Measurements from ENCODE around the gene HS3ST3A1. TPM values are rescaled to one million over a fixed set of nuclear protein-coding genes. Genes with fewer than 3 reads are reported as not detected.

The HS3ST3A1 gene
- 0.16 TPM for total RNA-seq

DNA sequence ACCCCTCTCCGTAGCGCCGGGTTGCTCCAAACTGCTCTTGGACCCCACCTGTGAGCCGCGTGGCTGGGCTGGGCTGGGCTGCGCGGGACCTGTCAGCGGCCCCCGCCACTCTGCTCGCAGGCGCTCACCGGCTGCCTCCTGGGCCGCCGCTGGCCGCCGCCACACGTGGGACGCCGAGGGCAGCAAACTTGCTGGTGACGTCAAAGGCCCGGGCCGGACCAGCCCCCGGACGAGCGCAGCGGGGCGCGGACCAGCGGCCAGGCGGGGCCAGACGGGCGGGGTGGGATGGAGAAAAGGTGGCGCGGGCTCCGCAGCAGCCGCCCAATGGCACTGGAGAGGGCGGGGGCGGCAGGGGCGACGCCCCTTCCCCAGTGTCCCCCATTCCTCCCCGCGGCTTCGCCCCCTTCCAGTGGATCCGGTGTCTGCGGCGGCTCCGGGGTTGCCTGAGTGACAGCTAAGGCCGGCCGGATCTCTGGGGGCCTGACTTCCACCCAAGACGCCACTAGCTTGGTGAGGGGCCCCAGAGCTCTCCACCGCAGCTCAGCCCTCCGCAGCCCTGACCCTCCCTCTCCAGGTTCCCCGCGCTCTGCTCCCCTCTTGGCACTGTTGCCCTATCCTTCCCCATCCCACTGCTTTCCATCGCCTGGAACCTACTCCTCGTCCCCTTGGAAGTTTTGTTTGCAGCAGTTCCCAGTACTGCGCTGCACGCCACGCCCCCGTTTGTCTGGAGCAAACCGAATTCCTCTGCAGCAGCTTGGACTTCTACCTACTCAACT lies at the start of gene HS3ST3A1:
HS3ST3A1 (minus strand) TSS at position 154 of the 776 bp plus-strand sequence. CDS start 800 bp downstream, outside the sequence.
- no peak for DNase-seq

DNA sequence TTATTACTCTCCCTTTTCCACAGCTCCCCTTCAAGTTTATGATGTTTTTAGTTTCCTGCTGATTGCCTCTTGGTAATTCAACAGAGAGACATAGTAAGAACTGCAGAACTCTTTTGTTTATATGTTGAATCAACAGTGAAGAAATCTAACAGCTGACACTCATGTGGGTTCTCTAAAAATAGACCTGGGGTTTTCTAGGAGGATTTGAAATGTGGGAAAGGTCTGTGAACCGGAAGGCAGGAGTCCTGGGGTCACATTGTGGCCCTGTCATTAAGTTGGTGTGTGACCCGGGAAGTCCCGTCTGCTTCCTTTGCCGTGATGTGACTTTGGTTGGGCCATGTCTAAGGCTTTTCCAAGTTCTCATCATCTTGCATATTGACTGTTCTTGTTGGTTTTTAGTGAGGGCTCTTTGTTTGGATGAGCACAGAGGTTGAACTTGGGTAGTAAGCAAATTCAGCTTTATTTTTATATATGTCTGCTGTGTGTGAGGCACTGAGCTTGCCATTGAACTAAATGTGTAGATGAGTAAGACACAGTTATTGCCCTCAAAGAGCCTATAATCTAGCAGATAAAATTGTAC lies 48.5 kb upstream of the HS3ST3A1 start:
- no peak for DNase-seq

DNA sequence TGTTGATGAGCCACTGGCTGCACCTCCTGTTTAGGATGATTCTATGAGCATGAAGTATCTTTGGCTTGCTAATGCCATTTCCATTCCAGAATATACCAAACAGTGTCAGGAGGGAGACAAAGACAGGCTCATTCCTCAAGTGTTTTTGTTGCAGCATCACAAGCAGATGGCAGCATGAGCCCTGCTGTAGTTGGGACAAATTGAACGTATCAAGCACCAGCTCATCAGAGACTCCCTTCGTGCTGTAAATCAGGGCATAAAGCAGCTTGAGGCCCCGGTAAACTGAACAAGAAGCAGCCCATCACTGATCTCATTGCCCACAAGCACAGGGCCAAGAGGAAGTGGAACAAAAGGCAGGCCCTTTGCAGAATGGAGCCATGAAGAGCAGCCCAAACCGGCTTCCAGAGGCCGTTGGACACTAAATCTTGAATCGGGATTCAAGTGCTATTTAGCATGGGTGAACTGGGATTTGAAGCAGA lies 45.9 kb upstream of the HS3ST3A1 start:
- no peak for DNase-seq

DNA sequence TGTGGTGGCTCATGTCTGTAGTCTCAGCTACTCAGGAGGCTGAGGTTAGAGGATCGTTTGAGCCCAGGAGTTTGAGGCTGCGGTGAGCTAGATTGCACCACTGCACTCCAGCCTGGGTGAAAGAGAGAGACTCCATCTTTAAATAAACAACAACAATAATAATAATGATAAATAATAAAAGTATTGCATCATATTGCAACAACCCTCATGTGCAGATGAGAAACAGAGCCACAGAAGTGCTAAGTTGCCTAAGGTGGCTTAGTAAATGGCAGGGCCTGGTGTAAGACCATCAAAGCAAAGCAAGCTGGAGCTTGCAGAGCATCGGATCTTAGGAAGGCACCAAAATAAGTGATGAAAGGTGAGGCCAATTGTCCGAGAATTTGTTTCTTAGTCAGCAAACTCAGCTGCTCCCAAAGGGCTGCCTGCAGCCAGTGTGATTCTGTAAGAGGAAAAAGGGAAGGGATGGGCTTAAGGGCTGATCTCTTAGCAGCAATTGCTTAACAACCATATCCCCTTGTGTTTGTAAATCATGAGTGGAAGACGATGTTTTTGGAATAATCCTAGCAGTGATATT lies 45.3 kb upstream of the HS3ST3A1 start:
- no peak for DNase-seq

DNA sequence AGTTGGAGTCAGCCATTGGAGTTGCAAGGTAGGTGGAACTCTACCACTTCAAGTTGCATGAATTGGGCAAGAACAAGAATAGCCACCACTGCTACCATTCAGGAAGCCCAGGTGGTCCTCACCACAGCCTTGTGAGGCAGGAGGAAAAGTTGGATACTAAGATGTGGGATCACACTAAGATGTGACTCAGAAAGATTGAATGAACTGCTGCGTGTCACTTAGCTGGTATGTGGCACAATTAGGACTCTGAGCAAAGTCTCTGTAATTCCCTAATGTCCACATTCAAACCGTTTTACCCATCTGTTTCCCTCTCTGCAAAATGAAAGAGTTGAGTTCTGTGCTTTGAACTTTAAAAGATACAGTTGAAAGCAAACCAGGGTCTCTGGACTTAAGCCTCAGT lies 44.7 kb upstream of the HS3ST3A1 start:
- DNase-seq = no peak

DNA sequence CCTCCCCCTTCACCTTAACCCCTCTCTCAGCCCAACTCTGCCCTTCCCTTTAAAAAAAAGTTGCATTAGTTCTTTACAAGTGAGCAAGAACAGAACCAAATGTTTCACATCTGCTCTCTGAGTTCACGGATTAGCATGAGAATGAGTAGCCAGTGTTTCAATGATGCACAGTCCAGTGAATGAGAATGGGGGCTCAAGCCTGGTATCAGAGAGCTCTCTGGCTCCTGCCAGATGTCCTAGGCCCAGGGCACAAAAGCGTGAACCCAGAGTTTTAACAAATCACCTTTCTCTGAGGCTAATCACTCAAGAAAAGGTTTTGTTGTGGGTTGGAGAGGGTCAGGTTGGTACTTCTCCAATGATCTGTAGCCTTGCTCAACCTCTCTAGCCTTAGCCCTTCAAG lies 41.5 kb upstream of the HS3ST3A1 start:
- DNase-seq = no peak

DNA sequence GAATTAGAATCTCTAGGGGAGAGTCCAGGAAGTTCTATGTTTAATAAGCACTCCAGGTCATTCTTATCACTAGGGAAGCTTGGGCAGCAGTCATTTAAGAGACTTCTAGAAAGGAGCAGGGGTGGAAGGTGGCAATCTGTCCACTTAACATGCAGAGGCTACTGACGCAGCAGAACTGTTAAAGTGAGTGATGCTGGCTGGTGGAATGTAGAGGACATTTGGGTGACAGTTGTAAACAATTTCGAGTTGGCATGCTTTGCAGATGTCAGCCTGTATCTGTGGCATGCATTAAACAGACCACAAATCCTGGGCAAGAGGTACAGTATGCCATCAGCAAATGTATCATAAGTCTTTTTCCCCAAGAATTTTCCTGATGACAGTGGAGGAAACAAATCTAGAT lies 40.5 kb upstream of the HS3ST3A1 start:
- no peak for DNase-seq

DNA sequence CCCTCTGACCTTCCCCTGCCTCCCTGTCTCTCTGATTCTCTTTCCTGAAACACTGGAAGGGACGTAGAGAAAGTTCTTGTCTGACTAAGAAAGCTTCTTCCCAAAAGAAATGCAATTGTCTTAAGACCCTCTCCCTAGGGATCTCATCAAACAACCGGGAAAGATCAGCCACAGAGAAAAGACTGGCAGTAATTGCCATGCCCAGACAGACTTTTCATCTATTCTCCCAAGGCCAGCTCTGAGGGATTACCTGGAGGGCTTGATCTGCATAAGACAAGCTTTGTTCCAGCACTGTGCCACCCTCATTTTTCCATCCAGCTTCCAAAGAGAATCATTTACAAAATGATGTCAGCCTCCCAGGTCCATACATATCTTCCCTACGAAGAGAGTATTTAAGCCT lies 38.8 kb upstream of the HS3ST3A1 start:
- no peak for DNase-seq

DNA sequence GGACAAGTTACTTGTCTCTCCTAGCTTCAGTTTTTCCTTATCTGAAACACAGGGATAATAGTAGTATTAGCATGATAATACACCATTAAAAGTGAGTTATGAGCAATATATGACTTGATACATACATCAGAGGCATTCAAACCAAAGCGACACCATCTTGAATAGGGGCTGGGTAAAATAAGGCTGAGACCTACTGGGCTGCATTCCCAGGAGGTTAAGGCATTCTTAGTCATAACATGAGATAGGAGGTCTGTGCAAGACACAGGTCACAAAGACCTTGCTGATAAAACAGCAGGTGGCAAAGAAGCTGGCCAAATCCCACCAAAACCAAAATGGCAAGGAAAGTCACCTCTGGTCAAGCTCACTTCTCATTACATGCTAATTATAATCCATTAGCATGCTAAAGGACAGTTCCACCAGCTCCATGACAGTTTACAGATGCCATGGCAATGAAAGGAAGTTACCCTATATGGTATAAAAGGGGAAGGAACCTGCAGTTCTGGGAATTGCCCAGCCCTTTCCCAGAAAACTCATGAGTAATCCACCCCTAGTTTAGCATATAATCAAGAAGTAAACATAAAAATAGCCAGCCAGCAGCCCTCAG lies 37.2 kb upstream of the HS3ST3A1 start:
- no peak for DNase-seq

DNA sequence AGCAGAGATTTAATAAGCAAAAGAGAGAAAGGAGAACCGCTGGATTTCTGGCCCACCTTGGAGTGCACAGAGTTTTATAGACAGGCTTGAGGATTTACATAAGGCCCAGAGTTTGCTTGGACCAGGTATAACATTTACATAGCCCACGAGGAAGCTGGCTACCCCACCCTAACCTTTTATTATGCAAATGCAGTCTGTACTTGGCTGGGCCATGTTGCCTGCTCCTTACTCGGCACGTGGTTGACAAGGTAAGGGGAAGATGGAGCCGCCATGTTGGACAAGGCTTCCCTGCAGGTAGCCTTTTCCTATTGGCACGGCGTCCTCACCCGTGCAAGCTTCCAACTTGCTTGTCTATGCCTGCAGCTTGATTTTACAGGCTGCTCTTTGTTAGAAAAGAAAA lies 35.2 kb upstream of the HS3ST3A1 start:
- no peak for DNase-seq

DNA sequence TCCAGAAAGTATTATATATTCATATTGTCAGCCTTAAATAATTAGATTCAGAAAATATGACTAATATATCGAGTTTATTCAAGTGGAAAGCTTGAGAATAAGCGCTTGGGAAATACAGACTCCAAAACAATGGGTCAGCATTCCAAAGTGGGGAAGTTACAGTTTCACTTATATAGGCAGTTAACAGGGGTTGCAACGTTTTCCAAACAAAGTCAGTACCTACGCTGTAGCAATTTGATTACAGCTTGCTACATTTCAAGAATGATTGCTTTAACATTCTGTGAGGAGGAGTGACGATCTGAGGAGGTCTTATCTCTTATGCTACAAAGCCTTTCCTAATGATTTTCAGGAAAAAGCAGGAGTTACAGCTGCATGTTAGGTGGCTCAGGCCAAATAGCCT lies 34.2 kb upstream of the HS3ST3A1 start:
- no peak for DNase-seq

DNA sequence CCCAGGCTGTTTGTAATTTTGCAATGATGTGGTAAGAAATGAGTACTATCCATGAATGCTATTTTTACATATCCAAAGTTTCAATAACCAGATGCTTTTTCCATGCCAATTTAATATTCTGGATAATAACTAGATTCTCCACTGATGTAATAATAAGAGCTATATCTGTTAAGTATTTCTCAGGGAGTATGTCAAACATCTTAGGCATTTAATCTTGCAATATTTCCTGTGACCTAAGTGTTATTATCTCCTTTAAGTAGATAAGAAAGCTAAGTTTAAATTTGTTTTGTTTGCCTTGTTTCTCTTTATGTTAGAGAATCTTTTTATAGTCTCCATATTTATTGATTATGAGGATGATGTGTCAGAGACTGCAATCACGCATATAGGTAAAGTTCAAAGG lies 32.3 kb upstream of the HS3ST3A1 start:
- no peak for DNase-seq

DNA sequence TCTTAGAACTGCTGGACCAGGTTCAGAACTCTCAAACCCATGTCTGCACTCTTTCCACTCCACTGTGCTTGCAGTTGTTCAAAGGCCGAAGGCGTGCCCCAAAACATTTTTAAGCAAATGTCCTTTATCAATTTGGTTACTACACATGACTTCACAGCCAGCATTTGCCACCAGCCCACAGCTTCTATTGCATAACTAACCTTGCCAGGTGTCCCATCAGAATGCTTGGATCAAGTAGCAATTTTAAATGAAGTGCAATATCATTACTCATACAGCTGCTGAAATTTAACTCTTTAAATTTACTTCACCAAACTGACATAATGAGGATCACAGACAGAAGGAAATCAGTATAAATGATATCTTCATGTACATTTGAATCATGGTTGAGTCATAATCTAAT lies 29.8 kb upstream of the HS3ST3A1 start:
- no peak for DNase-seq

DNA sequence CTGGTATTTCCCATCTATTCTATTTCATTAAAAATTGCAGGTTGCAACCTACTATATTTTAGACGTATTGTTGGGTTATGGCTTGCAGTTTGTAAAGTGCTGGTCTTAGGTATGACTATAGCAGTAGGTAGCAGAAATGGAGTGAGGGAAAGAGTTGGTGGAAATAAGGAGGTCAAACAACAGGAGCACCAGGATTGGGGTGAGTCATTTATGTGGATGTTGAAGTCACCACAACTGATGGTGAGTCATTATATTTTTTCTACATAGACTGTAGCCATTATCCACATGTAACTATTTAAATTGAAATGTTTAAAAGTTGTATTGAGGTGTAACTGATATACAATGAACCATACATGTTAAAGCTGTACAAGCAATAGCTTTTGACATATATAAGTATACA lies 25.0 kb upstream of the HS3ST3A1 start:
- DNase-seq = no peak

DNA sequence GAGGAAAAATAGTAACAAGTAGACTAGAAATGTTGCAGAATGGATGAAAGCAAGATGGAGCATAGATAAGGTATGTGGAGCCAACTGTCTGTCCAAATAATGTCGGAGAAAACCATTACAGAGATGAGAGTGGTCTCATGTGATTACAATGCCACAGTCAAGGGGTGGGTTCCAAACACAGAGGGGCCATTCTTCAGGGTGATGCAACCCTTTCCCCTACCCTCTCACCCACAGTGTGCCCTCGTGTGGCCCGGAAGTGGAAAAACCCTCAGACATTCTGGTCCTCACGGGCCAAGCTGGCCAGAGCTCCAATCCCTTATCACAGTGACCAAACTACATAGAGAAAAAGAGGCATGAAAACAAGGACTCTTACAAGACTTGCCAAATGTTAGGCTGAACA lies 17.7 kb upstream of the HS3ST3A1 start:
- no peak for DNase-seq

DNA sequence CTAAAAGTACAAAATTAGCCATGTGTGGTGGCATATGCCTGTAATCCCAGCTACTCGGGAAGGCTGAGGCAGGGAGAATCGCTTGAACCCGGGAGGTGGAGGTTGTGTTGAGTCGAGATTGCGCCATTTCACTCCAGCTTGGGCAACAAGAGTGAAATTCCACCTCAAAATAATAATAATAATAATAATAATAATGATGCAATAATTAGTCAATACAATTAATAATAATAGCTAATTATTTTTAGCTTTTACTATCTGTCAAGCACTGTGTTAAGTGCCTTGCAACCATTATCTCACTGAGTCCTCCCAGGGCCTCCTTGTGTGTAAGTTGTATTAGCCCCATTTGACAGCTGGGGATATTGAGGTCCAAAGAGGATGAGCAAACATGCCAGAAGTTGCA lies 14.3 kb upstream of the HS3ST3A1 start:
- DNase-seq = no peak

DNA sequence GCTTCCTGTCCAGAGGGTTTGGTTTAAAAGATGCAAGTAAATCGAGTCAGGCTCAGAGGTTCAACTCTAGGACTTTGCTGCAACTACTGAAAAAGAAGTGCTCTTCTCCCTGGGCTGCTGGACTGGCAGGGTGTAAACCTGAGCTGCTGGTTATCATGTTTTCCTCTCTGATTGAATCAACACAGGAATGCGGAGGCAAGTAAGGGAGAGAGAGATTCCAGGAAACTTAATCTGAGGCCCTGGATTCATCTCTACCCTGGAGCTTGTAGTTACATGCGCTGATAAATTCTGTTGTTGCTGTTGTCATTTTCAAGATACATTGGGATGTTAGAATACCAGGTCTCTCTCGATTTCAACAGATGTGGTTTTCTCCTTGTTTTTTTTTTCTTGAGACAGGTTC lies 8.2 kb upstream of the HS3ST3A1 start:
- no peak for DNase-seq

DNA sequence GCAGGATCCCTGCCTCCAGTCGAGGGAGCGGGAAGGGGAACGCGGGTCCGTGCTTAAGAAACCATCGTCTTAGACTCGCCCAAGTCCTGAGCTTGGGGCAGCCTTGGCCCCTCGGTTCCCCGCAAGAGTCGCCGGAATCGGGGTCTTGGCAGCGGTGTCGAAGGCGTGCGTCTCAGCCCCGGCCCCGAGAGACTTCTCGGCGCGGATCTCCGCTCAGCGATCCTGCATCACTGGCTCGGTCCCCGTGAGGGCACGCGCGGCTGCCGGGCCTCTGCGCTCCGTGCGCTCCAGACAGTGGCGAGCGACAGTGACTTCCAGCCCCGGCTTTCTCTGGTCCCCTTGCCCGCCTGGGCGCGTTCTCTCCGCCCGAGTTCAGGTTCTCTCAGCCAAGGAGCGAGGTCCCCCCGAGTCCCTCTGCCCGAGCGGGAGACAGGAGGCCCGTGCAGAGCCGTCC lies 380 bp downstream of the HS3ST3A1 start:
- no peak for DNase-seq

DNA sequence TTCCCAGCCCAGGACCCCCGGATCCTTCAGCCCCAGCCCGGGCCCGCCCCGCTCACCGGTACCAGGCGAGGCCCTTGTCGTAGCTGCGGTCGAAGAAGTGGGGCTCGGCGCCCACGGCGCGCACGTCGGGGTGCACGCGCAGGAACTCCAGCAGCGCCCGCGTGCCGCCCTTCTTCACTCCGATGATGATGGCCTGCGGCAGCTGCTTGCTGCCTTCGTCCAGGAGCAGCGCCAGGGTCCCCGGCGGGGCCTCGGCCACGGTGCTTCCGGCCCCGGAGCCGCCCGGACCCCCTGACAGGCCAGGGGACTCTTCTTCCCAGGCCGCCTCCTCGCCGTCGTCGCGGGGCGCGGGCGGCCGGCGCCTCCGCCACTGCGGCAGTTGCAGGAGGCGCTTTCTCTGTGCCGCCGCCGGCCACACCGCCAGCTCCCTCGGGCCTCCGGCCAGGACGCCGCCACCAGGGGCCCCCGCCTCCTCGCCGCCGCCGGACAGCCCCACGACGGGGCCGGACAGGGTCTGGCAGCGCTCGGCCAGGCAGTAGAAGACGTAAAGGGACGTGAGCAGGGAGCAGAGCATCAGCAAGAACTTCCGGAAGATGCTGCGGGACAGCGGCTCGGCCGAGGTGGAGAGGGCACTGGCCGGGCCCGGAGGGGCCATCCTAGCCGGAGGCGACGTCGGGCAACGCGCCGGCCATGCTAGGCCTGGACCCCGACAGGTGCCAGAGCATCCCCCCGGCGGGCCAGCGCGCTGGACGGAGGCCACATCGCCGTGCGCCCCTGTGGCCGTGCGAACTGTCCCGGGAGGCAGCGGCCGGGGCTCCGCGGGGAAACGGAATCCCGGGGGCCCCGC lies 1.0 kb downstream of the HS3ST3A1 start:
- DNase-seq = no peak

DNA sequence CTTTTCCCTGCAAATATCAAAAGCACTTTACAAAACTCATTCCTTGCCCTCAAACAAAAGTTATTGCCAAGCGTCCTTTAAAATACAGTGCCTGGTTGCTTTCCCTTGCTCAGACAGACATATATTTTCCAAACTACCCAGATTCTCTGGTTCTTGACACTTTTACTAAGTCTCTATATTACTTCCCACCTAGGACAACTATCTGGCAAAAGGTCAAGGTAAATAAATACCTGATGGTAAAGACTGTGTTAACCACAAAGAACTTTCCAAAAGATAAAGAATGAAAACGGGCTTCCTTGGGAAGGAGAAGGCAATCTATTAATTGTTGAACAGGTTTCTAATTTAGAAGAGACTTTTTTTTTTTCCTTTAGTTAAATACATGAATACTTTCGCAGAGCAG lies 1.9 kb downstream of the HS3ST3A1 start:
- no peak for DNase-seq

DNA sequence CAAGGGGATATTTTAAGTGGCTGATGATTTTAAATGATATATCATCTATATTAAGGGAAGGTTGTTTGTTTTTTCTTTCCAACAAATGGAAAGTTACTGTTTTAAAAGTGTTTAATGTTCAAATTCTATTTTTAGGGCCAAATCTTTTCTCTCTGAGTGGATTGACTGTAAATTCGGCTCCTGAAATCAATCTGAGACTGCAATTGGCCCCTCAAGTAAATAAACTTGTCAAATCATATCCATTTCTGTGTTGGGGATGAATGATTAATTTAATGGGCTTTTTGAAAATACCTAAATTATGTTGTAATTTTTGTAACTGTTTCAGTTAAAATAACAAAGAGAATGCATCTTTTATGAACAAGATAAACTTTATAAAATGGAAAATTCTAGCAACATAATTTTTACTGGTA lies 2.6 kb downstream of the HS3ST3A1 start:
- DNase-seq = no peak
